NCI-H2107 (cell line): ENCODE results near the gene RND3.

Experiments used
- DNase-seq: peaks from one replicate; lab custom pipeline; 2025; lab: John Stamatoyannopoulos, UW

Gene RND3

DNA sequence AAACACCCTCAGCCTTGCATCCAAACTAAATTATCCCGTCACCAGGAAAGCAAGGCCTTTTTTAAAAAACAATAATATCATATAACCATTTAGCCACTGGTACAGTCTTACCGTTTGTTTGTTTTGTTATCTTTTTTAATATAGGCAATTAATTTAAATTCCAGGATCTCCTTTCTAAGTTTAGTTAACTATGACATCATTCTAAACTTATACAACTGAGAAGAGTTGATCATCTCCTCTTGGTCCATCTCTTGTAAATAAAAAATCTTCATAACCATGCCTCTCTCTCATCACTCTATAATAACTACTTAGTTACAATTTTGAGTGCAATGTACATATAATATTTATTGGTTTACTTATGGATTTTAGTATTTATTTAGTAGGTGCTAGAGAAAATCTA is 46.2 kb downstream of the RND3 start:
- DNase-seq, result no peak

DNA sequence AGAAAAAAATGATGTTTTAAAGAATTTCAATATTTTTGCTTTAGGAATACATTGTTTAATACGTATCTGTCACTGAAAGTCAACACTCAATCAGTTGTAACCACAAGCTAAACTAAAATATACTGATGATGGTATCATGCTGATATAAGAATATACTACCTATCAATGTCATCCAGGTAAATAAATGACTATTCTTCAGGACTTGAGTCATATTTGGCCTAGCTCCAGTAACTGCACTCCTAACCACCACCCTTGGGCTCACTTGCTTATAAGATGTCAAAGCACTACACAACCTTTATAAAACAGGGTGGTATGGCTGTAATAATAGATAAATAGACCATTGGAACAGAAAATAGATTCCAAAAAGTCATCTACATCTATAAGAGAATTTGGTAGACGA is 48.8 kb downstream of the RND3 start:
- DNase-seq, result no peak

DNA sequence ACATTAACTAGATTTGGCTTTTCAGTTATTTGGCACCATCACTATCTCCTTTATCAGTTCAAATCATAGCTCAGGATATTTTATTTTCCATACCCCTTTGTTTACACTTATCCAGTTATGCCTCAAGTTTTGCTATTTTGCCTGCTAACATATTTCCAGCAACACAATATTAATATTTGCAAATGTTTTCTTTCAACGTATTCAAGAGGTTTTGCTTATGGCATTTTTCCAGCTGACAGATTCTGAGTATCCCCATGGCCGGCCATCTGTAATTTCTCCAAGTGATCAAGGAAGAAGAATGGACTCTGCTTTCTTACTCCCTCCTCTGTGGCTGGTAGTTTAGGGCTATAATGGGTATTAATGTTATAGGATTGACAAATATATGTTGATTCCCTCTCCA is 49.4 kb downstream of the RND3 start:
- DNase-seq, result no peak

DNA sequence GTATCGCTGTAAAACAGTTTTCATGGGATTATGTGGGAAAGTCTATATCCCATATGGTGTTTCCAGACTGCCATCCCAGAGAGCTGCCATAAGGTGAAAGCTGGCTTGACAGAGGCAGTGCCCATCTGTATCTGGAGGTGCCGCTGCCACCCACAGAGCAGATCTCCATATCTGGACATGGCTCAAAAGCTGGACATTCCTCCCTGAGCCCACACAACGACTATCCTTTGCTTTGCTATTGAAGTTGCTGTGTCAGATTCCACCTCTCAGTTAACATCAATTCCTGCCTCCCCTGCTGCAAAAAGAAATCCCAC is 55.2 kb downstream of the RND3 start:
- DNase-seq, result no peak

DNA sequence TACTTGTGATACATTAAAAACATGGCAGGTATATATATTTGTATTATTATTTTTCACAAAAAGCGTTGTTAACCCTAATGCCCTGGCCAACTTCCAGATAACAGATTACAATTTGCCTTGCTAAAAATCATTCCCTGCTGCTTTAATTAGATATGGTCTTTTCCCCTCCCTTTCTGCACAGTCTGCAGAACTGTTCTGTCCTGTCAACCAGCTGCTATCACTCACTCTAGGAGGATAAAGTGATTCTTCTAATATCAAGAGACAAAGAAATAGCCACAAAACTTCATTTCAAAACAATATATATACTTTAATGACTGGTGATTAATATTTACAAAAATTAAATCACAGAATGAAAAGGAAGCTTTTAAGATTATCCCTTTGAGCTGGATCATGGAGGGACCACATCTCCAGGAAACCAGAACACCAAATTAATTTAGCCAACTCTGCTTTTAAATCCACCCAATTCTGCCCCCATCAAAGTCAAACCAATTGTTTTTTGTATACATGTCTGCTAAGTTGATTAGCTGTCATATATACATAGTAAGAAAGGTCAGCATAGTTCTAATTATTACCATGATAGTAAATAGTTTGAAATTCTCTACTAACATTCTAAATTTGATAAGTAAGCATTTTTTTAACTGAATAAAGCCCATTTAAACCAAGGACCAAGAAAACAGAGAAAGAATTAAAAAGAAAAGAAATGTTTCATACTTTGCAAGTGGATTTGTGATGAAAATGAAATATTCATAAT is 55.7 kb downstream of the RND3 start:
- no peak for DNase-seq

DNA sequence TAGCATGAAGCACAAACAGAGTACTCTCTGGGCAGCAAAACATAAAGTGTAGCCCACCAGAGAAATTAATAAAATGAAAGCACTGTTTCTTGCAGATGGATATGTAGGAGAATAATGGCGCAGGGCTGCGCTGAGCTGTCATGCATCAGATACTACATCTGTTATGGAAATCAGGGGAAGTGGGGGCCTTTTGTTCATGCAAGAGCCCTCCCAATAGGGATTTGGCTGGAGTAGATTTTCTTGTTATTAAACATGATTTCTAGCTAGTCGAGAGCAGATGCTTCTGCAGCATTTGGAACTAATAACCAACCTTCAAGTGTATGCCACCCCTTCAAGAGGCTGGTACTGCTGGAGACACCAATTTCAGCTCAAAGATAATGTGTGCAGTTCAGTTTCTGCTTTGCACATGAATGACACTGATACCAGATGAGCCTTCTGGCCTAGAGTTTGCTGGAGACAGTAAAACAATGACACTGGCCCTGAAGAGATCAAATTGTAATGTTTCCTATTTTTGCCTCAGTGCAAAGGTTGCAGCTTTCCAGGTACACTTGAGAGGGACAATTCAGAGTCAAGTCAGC is 58.0 kb downstream of the RND3 start:
- DNase-seq, result no peak

DNA sequence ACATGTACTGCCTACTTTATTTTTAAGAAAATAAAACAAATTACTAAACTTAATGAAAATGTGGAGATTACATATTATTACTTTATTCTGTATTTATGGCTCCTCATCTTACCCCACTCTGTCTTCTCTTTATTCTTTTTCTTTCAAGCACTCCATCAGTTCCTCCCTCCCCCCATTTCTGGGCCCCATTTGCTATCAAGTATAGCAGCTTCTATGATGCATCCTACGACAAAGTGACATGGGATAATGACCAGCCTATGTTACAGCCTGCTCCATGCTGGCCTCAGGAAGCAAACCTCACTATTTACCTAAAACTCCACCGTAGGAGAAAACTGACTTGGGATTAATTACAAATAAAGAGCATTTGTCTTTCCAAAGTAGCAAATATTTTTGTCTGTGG is 58.8 kb downstream of the RND3 start:
- DNase-seq, result no peak

DNA sequence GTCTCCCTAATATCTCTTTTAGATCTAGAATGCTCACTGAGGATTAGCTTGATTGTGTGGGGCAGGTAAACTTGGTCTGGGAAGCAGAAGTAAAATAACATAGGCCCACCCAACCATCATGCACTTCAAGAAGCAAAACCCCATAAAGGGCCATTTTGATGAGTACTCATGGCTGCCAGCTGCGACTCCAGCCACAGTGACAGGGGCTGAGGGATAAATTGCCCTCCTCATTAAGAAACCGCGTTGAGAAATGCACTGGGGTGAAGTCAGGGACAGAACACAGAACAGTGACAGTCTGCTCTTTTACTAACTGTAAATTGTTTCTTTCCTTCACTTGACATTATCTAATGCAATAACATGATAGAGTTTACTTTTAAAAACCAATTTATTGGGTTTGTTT is 60.2 kb downstream of the RND3 start:
- no peak for DNase-seq

DNA sequence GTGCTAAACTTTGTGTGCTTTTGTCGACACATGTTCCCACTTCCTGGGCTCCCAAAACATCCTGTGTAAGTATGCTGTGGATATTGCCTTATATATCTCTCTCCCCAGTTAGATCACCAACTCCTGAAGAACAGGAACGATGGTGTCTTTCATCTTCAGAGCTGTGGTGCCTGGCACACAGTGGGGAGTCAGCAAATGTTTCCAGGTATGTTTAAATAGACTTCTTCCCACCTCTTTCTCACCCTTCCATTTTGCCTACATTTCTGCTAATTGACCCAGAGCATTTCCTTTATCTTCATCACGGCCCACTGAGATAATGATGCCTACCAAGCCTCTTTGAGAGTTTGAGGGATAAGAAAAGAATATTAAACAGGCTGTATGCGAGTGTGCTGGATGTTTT is 60.7 kb downstream of the RND3 start:
- no peak for DNase-seq

DNA sequence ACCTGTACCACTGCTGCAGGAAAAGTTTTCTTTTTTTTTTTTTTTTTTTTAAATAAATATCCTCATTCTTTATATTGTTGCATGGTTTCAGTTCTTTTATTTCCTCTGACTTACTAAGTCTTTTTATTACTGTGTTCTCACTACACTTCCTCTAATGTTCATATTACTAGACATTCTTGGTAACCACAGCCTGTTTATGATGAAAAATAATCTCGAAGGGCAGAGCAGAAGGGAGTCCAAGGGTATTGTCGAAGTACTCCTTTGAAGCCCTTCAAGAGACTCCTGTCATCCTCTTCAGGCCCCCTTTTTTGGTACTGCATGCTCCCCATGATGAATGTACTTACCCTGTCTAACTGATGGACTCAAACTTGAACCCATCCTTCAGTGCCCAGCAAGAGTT is 61.2 kb downstream of the RND3 start:
- DNase-seq, result no peak

DNA sequence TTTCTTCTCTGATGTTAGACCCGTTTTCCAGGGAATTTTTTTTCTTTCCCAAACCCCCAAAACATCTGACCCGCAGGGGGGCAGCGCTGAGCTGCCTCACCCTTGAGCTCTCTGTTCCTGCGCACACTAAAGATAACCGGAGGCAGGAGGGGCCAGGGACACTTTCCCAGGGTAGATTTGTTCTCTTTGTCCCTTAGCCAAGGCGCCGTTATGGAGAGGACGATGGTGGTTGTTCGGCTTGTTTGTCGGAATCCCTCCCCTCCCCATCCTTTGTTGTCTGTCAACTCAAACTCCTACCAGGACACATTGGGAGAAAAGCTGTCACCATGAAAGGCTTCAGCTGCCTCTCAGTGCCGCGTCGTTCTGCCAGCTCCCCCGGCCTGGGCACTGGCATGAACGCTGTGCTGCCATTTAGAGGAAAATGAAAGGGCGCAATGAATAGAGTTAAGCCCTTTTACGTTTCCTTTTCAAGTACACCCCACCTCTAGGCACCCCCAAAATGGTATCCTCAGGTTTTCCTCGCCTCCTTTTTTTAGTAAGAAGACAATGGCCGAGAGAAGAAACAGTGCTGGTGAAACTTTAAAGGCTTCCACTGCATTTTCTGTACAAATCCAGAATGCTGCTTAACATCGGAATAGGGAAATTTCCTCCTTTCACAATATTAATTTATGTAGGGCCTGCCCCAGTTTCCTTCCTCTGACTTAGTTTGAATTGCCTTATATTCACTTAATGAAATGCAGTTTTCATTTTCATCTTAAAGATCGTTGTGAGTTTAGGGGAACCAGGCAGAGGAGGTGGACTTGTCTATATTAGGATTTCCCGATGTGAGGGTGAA is 62.1 kb downstream of the RND3 start:
- no peak for DNase-seq

DNA sequence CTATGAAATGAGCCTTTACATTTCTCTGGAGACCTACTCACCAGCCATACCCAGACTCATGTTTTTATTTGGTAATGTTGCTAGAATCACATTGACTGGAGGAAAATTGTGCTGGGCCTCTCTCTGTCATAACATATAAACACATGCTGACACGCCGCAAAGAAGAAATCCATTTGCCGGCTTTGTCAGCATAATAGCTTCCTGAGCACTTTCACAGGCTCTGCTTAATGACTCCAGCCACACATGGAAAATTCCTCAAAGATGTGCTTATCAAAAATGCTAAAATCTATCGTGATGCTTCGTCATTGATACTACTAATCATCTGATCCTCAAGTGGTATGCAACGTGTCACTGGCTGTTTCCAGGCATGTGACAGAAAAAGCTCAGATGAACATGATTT is 63.1 kb downstream of the RND3 start:
- DNase-seq, result no peak

DNA sequence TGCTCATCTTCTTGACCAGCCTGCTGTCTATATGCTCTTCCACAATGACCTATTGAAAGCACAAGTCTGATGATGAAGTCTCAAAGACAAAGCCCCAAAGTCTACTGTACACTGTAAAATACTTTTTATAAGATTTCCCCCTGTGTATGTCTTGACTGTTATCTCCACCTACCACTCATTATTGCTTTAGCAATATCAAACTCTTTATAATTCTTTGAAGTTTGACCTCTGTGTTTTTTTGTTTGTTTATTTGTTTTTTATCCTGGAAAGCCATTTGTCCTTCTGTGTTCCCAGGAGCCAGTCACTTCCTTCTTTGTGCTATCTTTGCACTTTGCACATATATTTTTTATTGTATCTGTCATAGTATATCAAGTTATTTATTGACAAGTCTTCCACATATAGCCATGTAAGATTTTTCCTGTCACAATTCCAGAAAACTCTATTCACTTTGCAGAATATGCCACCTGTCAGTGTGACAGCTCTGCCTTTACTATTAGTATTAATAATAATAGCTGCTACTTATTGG is 66.3 kb downstream of the RND3 start:
- DNase-seq, result no peak

DNA sequence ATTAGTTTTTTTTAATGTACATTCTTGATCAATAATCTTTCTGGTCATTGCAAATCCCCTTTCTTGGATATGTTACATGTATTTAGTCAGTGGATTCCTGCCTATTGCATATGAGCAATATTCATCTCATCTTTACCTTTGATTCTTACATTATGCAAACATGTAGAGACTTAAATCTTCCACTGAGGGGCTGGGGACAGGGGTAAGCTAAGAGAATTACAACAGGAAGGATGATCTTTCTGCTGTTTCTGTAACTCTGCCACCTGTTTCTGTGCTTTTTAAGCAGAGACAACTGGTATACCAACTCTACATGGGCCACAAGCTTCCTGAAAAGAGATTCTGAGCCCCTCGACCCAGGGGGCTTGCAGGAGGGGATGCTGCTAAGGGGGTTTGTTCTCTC is 68.6 kb downstream of the RND3 start:
- no peak for DNase-seq
